OCI-LY7 (cell line): ENCODE results near the gene CAMSAP2.

Experiments
- CTCF ChIP-seq: fragments of 200-600 bp; sonication (generic); conservative IDR thresholded peaks from 2 replicates; pipeline ENCODE4 v1.5.1; 2014; ENCODE audit warnings: mild to moderate bottlenecking, antibody characterized with exemption, low read length, moderate library complexity, mixed read lengths
- EZH2phosphoT487 ChIP-seq: fragments of 200-600 bp; sonication (generic); IDR thresholded peaks from 2 replicates; pipeline ENCODE4 v1.6.1; 2018; ENCODE audit warnings: low read depth, borderline replicate concordance, mild to moderate bottlenecking, mixed run types, antibody characterized with exemption, low read length, moderate library complexity, mixed read lengths

DNA sequence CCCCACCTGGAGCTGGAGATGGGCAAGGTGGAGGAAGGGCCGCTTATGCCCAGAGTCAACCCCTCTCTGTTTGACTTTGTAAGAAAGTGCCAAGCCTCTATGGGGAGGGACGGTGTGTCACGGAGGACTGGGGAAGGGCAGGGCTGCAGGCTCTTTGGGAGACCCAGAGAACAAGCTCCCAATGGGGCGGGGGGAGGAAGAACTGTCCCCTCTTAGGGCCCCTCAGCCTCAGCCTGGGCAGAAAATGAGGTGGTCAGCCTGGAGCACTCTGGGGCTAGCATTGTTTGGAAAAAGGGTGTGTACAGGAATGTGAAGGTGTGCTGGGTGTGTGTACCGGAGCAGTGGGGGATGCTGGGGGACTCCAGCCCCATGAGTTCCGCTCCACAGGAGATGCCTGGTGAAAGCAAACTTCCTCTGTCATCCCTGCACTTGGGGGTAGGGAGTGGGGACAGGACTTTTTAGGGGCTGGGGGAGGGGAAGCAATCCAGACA lies 154.8 kb downstream of the CAMSAP2 start:
- TF ChIP-seq CTCF = no peak
- no peak for TF ChIP-seq EZH2phosphoT487
